H1 (cell line): ENCODE results near the gene PAQR4. TPM values are rescaled to one million over a fixed set of nuclear protein-coding genes. Genes with fewer than 3 reads are reported as not detected.

Source experiments
- CBX5 ChIP-seq: fragments of 300-800, 300-1000 bp; sonication (generic); IDR thresholded peaks from 2 replicates; pipeline ENCODE4 v1.7.1; 2016; ENCODE audit warnings: antibody characterized with exemption, low read length, low read depth
- CHD1 ChIP-seq: IDR thresholded peaks from 2 replicates; pipeline ENCODE4 v1.6.1; 2012; ENCODE audit warnings: low read depth, low read length, improper control_type of control experiment
- FOSL1 ChIP-seq: IDR thresholded peaks from 2 replicates; pipeline ENCODE4 v1.6.1; 2011; ENCODE audit warnings: mild to moderate bottlenecking, low read depth, low read length, moderate library complexity; ENCODE audit not compliant: insufficient read depth
- HDAC2 ChIP-seq, 2 experiments: fragments of 300-600 bp in 1 of 2; sonication (generic) in 1 of 2; IDR thresholded peaks; 2 replicates each; pipeline ENCODE4 v1.6.1; 2011 to 2012; ENCODE audit warnings: low read depth in 2 of 2, low read length in 2 of 2, mild to moderate bottlenecking in 2 of 2, moderate library complexity in 2 of 2, borderline replicate concordance in 1 of 2, inconsistent platforms in 1 of 2
- HDAC6 ChIP-seq: IDR thresholded peaks from one replicate; pipeline ENCODE4 v1.7.1; 2012; ENCODE audit warnings: low read depth, mild to moderate bottlenecking, inconsistent platforms, low read length, moderate library complexity
- JUN ChIP-seq: IDR thresholded peaks from 2 replicates; pipeline ENCODE4 v1.6.1; 2011; ENCODE audit warnings: low read depth, mild to moderate bottlenecking, improper control_type of control experiment, low read length
- JUND ChIP-seq: IDR thresholded peaks from 2 replicates; pipeline ENCODE4 v1.6.1; 2011; ENCODE audit warnings: mild to moderate bottlenecking, improper control_type of control experiment, low read length
- KDM5A ChIP-seq: fragments of 200-600 bp; IDR thresholded peaks from 2 replicates; pipeline ENCODE4 v1.7.1; 2012; ENCODE audit warnings: mild to moderate bottlenecking, low read length, inconsistent platforms, mixed read lengths
- NANOG ChIP-seq: IDR thresholded peaks from 2 replicates; pipeline ENCODE4 v1.6.1; 2011; ENCODE audit warnings: low read length, low read depth, mild to moderate bottlenecking, inconsistent platforms; ENCODE audit not compliant: insufficient read depth, poor library complexity, severe bottlenecking
- NRF1 ChIP-seq: IDR thresholded peaks from 2 replicates; pipeline ENCODE4 v1.6.1; 2011; ENCODE audit warnings: mild to moderate bottlenecking, low read depth, low read length, improper control_type of control experiment
- POLR2A ChIP-seq, 2 experiments: IDR thresholded peaks; 1 replicate in 1 of 2; 2 replicates in 1 of 2; pipeline ENCODE4 v1.6.1; 2011; ENCODE audit warnings: low read depth in 2 of 2, low read length in 2 of 2, mild to moderate bottlenecking in 2 of 2; ENCODE audit errors: control extremely low read depth in 1 of 2
- POLR2AphosphoS5 ChIP-seq: IDR thresholded peaks from 2 replicates; pipeline ENCODE4 v1.6.1; 2011; ENCODE audit warnings: low read depth, low read length
- SAP30 ChIP-seq: fragments of 300-600 bp; sonication (generic); IDR thresholded peaks from 2 replicates; pipeline ENCODE4 v1.7.1; 2012; ENCODE audit warnings: low read length, moderate library complexity, mild to moderate bottlenecking, inconsistent platforms; ENCODE audit not compliant: insufficient read depth, insufficient replicate concordance
- SP1 ChIP-seq: IDR thresholded peaks from 2 replicates; pipeline ENCODE4 v1.6.1; 2011; ENCODE audit warnings: low read depth, low read length
- SP4 ChIP-seq: IDR thresholded peaks from 2 replicates; pipeline ENCODE4 v1.6.1; 2012; ENCODE audit warnings: low read length, inconsistent platforms
- TAF1 ChIP-seq: IDR thresholded peaks from 2 replicates; pipeline ENCODE4 v1.6.1; 2011; ENCODE audit warnings: mild to moderate bottlenecking, low read depth, low read length
- TAF7 ChIP-seq: optimal IDR thresholded peaks from 2 replicates; pipeline ENCODE3; 2011; ENCODE audit warnings: low read depth, mild to moderate bottlenecking, inconsistent platforms, low read length, moderate library complexity, borderline replicate concordance
- TBP ChIP-seq: IDR thresholded peaks from 2 replicates; pipeline ENCODE4 v1.6.1; 2011; ENCODE audit warnings: low read depth, low read length, improper control_type of control experiment
- TEAD4 ChIP-seq: IDR thresholded peaks from 2 replicates; pipeline ENCODE4 v1.6.1; 2012; ENCODE audit warnings: low read depth, low read length, inconsistent platforms, mixed read lengths
- ZNF274 ChIP-seq: IDR thresholded peaks from 2 replicates; pipeline ENCODE4 v1.7.0; 2012; ENCODE audit warnings: low read length, borderline replicate concordance; ENCODE audit errors: extremely low read depth
- polyA plus RNA-seq, 7 experiments: library from polyadenylated mRNA; depleted of rRNA in 3 of 7; stranded (reverse) in 5 of 7; unstranded in 2 of 7; fragments of >200 nt in 5 of 7; fragments of 200-250 nt in 2 of 7; gene quantifications; 1 replicate in 5 of 7; 2 replicates in 1 of 7; 4 replicates in 1 of 7; pipeline versions ENCODE4 v1.2.1 to v1.2.3, GENCODE V29; 2011 to 2013; ENCODE audit warnings: missing spikeins in 2 of 7, mixed read lengths in 2 of 7
- total RNA-seq: library from RNA; stranded (reverse); fragmentation: NEBNext Ultra II Directional; extraction: Animal tissue kit (Norgen Biotek cat#: 25700); gene quantifications from 2 replicates; pipeline ENCODE4 v1.2.1, GENCODE V29; 2021

PAQR4 gene
- total and polyA plus RNA-seq, 2 of the 8 experiments (the other 6 are each of a cell fraction or from before 2014, with no cell fraction given), result 28.2 to 34.6 TPM

- TF ChIP-seq JUND (no peak), SP4 (no peak), TAF1 (peak; percentile 88), TAF7 (peak; percentile 79), POLR2AphosphoS5 (no peak; the same call in none of the 2 replicates), CHD1 (no peak), HDAC6 (no peak), HDAC2 (IDR thresholded peaks at IDR 0.05; ENCODE audit: borderline replicate concordance in 1 of 2, low read depth in 2 of 2, low read length in 2 of 2) (no peak; a peak in 1 of 4 replicates), JUN (no peak), TEAD4 (no peak), TBP (peak; percentile 60; the same call in 1 of the 2 replicates), ZNF274 (no peak), NANOG (peak; percentile 21), NRF1 (no peak), SAP30 (no peak), POLR2A (IDR thresholded peaks at IDR 0.05; ENCODE audit: control extremely low read depth in 1 of 2, low read depth in 2 of 2, low read length in 2 of 2) (peak; percentile 19 to 68; a peak in 2 of 3 replicates), FOSL1 (0 out of 2 replicates have a peak, but pooled peaks have one; percentile 26), SP1 (no peak), CBX5 (no peak), KDM5A (no peak)
Measured at GRCh38 chr16:3020247-3020603, 51.1 kb downstream of the PAQR4 start, which contains the start of gene TNFRSF12A (continued).
